Ishikawa (cell line): ENCODE results near the gene TAP1.

ENCODE experiments used
- CEBPB ChIP-seq: IDR thresholded peaks from 2 replicates; pipeline ENCODE4 v1.6.1; 2012
- EP300 ChIP-seq: IDR thresholded peaks from 2 replicates; pipeline ENCODE4 v1.6.1; 2012; ENCODE audit warnings: borderline replicate concordance
- FOXM1 ChIP-seq: IDR thresholded peaks from 2 replicates; pipeline ENCODE4 v1.6.1; 2012; ENCODE audit warnings: low read depth, borderline replicate concordance
- NFIC ChIP-seq: IDR thresholded peaks from 2 replicates; pipeline ENCODE4 v1.6.1; 2012
- TAF1 ChIP-seq: IDR thresholded peaks from 2 replicates; pipeline ENCODE4 v1.6.1; 2012; ENCODE audit warnings: low read depth, mild to moderate bottlenecking
- TEAD4 ChIP-seq: IDR thresholded peaks from 2 replicates; pipeline ENCODE4 v1.6.1; 2012
- YY1 ChIP-seq: IDR thresholded peaks from 2 replicates; pipeline ENCODE4 v1.6.1; 2012; ENCODE audit warnings: low read depth
- TF ChIP-seq, protein P1 (sequence below): IDR thresholded peaks from 2 replicates; pipeline ENCODE4 v1.6.1; 2012; ENCODE audit warnings: low read depth, mild to moderate bottlenecking
- TF ChIP-seq, protein P2 (sequence below): IDR thresholded peaks from 2 replicates; pipeline ENCODE4 v1.6.1; 2012
- TF ChIP-seq, protein P3 (sequence below): IDR thresholded peaks from 2 replicates; pipeline ENCODE4 v1.6.1; 2012

DNA sequence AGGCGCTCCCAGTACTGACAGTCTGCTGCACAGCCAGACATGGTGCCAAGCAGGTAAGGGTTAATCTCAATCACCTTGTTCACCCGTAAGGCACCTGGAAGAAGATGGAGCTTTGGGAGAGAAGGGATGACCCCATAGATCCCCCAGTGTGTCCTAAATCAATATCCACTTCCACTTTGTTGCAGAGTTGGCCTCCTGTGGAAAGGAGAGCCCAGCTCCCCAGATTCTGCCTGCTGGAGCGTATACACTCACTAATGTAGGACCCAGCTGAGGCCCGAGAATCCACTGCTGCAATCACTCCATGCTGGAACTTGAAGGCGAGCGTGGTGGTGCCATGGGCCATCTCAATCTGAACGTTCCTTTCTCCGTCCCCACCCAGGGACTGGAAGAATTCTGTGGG lies 10.8 kb downstream of the TAP1 start:
- TF ChIP-seq EP300 (no peak), YY1 (no peak), NFIC (no peak), FOXM1 (no peak), TEAD4 (no peak), TAF1 (no peak), CEBPB (no peak)
- TF ChIP-seq, protein P1, sequence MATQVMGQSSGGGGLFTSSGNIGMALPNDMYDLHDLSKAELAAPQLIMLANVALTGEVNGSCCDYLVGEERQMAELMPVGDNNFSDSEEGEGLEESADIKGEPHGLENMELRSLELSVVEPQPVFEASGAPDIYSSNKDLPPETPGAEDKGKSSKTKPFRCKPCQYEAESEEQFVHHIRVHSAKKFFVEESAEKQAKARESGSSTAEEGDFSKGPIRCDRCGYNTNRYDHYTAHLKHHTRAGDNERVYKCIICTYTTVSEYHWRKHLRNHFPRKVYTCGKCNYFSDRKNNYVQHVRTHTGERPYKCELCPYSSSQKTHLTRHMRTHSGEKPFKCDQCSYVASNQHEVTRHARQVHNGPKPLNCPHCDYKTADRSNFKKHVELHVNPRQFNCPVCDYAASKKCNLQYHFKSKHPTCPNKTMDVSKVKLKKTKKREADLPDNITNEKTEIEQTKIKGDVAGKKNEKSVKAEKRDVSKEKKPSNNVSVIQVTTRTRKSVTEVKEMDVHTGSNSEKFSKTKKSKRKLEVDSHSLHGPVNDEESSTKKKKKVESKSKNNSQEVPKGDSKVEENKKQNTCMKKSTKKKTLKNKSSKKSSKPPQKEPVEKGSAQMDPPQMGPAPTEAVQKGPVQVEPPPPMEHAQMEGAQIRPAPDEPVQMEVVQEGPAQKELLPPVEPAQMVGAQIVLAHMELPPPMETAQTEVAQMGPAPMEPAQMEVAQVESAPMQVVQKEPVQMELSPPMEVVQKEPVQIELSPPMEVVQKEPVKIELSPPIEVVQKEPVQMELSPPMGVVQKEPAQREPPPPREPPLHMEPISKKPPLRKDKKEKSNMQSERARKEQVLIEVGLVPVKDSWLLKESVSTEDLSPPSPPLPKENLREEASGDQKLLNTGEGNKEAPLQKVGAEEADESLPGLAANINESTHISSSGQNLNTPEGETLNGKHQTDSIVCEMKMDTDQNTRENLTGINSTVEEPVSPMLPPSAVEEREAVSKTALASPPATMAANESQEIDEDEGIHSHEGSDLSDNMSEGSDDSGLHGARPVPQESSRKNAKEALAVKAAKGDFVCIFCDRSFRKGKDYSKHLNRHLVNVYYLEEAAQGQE = no peak
- TF ChIP-seq, protein P2, sequence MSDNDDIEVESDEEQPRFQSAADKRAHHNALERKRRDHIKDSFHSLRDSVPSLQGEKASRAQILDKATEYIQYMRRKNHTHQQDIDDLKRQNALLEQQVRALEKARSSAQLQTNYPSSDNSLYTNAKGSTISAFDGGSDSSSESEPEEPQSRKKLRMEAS = no peak
- TF ChIP-seq, protein P3, sequence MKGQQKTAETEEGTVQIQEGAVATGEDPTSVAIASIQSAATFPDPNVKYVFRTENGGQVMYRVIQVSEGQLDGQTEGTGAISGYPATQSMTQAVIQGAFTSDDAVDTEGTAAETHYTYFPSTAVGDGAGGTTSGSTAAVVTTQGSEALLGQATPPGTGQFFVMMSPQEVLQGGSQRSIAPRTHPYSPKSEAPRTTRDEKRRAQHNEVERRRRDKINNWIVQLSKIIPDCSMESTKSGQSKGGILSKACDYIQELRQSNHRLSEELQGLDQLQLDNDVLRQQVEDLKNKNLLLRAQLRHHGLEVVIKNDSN = no peak
